Measurements from ENCODE around the gene CERK. TPM values are rescaled to one million over a fixed set of nuclear protein-coding genes. Genes with fewer than 3 reads are reported as not detected.

The CERK gene
- total RNA-seq, 2 donors from 2014 or later, result 10.2 to 18.0 TPM

DNA sequence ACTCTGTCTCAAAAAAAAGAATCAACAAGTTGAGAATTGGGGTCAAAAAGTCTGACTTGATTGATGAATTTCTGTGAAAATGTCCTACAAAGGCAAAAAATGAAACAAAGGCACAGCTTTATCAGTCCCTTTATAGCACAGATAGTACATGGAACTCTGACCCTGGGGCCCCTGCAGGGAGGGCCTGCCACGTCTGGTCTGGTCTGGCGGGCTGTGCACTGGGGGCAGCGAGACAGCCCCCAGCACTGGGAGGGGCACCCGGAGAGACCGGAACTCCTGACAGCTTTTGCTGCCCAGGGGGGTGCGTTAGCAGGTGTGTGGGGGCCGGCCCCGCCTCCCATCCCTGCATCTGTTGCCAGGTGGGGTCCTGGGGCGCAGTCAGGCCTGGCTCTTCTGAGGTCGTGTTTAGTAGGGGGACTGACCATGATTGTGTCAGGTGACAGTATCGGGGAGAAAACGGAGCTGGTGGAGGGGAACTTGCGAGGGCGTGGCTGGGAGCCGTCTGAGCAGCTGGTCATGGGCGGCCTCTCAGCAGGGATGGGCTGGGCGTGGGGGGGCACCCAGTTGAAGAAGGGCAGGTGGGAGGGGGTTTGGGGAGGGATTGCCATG lies 66.1 kb downstream of the CERK start:
- no peaks in the 10 kb centered on the region for H3K27me3 ChIP-seq (replicated peaks; ENCODE audit: insufficient read depth)
- no peaks in the 10 kb centered on the region for H3K9me3 ChIP-seq
- TF ChIP-seq, protein P1, sequence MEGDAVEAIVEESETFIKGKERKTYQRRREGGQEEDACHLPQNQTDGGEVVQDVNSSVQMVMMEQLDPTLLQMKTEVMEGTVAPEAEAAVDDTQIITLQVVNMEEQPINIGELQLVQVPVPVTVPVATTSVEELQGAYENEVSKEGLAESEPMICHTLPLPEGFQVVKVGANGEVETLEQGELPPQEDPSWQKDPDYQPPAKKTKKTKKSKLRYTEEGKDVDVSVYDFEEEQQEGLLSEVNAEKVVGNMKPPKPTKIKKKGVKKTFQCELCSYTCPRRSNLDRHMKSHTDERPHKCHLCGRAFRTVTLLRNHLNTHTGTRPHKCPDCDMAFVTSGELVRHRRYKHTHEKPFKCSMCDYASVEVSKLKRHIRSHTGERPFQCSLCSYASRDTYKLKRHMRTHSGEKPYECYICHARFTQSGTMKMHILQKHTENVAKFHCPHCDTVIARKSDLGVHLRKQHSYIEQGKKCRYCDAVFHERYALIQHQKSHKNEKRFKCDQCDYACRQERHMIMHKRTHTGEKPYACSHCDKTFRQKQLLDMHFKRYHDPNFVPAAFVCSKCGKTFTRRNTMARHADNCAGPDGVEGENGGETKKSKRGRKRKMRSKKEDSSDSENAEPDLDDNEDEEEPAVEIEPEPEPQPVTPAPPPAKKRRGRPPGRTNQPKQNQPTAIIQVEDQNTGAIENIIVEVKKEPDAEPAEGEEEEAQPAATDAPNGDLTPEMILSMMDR (IDR thresholded peaks at IDR 0.05), result no peak
- WGBS, result 89% methylated on average over 17 of the region's 17 CpGs
- no peaks in the 10 kb centered on the region for H3K36me3 ChIP-seq
- intact Hi-C loops (cut with DNase I), result no loop called here
- H3K27ac ChIP-seq, result no peak overlapping the region
- H3K4me3 ChIP-seq, result no peak overlapping the region
- no peaks in the 10 kb centered on the region for H3K4me1 ChIP-seq (replicated peaks)
- DNase-seq (ENCODE audit: low spot score), result no peak

DNA sequence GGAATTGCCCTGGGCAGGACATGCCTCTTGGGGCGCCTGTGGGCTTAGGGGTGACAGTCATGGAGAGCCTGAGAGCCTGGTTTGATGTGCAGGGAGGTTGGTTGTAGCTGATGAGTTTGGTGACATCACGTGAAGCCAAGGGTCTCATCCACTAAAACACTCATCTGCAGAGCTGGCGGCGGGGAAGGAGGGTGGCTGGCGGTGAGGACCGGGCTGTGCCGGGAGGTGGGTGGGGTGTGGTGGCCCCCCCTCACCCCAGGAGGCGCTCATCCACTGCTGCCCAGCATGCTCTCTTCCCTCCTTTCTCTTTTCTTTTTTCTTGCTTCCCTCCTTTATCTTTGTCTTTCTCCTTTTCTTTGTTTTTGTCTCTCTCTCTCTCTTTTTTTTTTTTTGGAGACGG lies 68.9 kb downstream of the CERK start:
- WGBS, result 92% methylated on average over 9 of the region's 9 CpGs
- no peak for DNase-seq (ENCODE audit: low spot score)
- intact Hi-C loops (cut with DNase I), result no loop called here
- Histone ChIP-seq H3K36me3 (no peaks in the 10 kb centered on the region), H3K9me3 (no peaks in the 10 kb centered on the region), H3K27me3 (replicated peaks; ENCODE audit: insufficient read depth) (no peaks in the 10 kb centered on the region), H3K4me3 (no peak overlapping the region), H3K27ac (no peak overlapping the region), H3K4me1 (replicated peaks) (no peaks in the 10 kb centered on the region)
- TF ChIP-seq POLR2AphosphoS5 (IDR thresholded peaks at IDR 0.05), result no peak
- no peak for TF ChIP-seq POLR2A (IDR thresholded peaks at IDR 0.05)
- TF ChIP-seq, protein P1 (IDR thresholded peaks at IDR 0.05), result no peak

GRCh38 chr22:46668116-46668515 lies 69.9 kb downstream of the CERK start:
- no peaks in the 10 kb centered on the region for H3K4me1 ChIP-seq (replicated peaks)
- intact Hi-C loops (cut with DNase I), result no loop called here
- H3K27ac ChIP-seq, result no peak overlapping the region
- DNase-seq (ENCODE audit: low spot score), result no peak
- 82% methylated on average over 18 of the region's 24 CpGs for WGBS
- no peak overlapping the region for H3K4me3 ChIP-seq
- no peaks in the 10 kb centered on the region for H3K9me3 ChIP-seq
- H3K36me3 ChIP-seq, result no peaks in the 10 kb centered on the region
- TF ChIP-seq, protein P1 (IDR thresholded peaks at IDR 0.05), result no peak
- TF ChIP-seq POLR2A (IDR thresholded peaks at IDR 0.05) (no peak), POLR2AphosphoS5 (IDR thresholded peaks at IDR 0.05) (no peak)
- no peaks in the 10 kb centered on the region for H3K27me3 ChIP-seq (replicated peaks; ENCODE audit: insufficient read depth)

GRCh38 chr22:46667245-46667623 lies 70.8 kb downstream of the CERK start:
- intact Hi-C loops (cut with DNase I), result no loop called here
- no peaks in the 10 kb centered on the region for H3K36me3 ChIP-seq

More at GRCh38 chr22:46667245-46667623, 70.8 kb downstream of the CERK start:
- TF ChIP-seq, protein P1 (IDR thresholded peaks at IDR 0.05), result no peak
- no peak for TF ChIP-seq POLR2AphosphoS5 (IDR thresholded peaks at IDR 0.05)
- no peaks in the 10 kb centered on the region for H3K27me3 ChIP-seq (replicated peaks; ENCODE audit: insufficient read depth)
- H3K9me3 ChIP-seq, result no peaks in the 10 kb centered on the region
- DNase-seq (ENCODE audit: low spot score), result no peak
- no peaks in the 10 kb centered on the region for H3K4me1 ChIP-seq (replicated peaks)
- 90% methylated on average over 10 of the region's 10 CpGs for WGBS
- no peak overlapping the region for H3K4me3 ChIP-seq
- no peak overlapping the region for H3K27ac ChIP-seq
